B cell (primary cell): ENCODE results near the gene FAM53A.

Source experiments
- EZH2 ChIP-seq: IDR thresholded peaks from 2 replicates; pipeline ENCODE4 v1.6.1; 2012; ENCODE audit warnings: borderline replicate concordance, low read depth, mild to moderate bottlenecking, moderate library complexity, low read length; ENCODE audit not compliant: insufficient read depth, poor library complexity, severe bottlenecking
- TF ChIP-seq, protein P1 (sequence below): fragments of 200-600 bp; IDR thresholded peaks from one replicate; pipeline ENCODE4 v1.8.0; 2022; ENCODE audit warnings: antibody characterized with exemption, mild to moderate bottlenecking

DNA sequence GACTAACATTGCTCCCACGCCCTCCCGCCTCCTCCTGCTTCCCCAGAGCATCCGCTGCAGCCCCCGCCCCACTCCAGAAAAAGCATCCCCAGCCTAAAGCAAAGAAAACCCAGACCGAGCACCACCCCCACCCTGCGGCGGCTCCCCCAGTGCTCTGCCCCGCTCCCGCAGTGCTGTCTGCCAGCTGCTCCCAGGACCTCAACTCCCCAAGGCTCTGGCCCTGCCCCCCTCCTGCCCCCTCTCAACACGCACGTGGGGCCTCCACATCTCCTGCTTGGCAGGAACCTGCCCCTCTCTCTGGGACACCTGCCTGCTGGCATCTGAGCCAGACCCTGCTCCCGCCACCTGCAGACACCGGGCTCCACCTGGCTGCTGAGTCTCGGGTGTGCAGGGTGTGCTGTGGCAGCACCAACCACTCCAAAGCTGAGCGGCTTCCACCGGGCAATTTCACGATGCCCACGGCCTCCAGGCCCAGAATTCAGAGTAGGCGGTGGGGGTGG is 79.4 kb downstream of the FAM53A start:
- TF ChIP-seq, protein P1, sequence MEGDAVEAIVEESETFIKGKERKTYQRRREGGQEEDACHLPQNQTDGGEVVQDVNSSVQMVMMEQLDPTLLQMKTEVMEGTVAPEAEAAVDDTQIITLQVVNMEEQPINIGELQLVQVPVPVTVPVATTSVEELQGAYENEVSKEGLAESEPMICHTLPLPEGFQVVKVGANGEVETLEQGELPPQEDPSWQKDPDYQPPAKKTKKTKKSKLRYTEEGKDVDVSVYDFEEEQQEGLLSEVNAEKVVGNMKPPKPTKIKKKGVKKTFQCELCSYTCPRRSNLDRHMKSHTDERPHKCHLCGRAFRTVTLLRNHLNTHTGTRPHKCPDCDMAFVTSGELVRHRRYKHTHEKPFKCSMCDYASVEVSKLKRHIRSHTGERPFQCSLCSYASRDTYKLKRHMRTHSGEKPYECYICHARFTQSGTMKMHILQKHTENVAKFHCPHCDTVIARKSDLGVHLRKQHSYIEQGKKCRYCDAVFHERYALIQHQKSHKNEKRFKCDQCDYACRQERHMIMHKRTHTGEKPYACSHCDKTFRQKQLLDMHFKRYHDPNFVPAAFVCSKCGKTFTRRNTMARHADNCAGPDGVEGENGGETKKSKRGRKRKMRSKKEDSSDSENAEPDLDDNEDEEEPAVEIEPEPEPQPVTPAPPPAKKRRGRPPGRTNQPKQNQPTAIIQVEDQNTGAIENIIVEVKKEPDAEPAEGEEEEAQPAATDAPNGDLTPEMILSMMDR = no peak
- TF ChIP-seq EZH2 = no peak
